ENCODE data around the gene CTSL.

DNA sequence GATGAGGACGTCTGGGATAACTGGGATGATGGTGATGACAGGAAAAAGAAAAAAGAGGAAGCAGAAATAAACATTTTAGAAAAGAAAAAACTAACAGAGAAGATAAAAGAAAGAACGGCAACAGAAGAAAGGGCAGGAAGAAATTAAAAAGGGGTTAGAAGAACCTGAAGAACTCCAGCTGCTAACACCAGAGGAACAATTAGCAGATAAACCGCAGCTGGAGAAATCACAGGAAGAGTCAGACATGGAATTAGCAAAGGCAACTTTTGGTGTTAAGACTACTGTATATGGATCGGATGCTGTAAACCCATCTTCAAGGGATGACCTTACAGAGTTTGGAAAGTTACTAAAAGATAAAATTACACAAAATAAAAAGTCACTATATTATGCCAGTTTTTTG is 15.4 kb downstream of the CTSL start:
- TF ChIP-seq EZH2 (IDR thresholded peaks at IDR 0.05) (no peak), POLR2AphosphoS5 (IDR thresholded peaks at IDR 0.05; ENCODE audit: borderline replicate concordance, low read depth, low read length) (no peak)
